ENCODE data around the gene SS18. TPM values are rescaled to one million over a fixed set of nuclear protein-coding genes. Genes with fewer than 3 reads are reported as not detected.

The SS18 gene
- total and polyA plus RNA-seq, 4 donors: 32.2 to 153 (median 48.9) TPM

- peak in 1 of 3 donors; percentile 52 for DNase-seq
- no peak for TF ChIP-seq CTCF (IDR thresholded peaks at IDR 0.05; ENCODE audit: control extremely low read depth, extremely low read depth)
- H3K9ac ChIP-seq (ENCODE audit: insufficient read depth in 1 of 2, low read length in 2 of 2): no peak overlapping the region
- ATAC-seq (ENCODE audit: insufficient read depth, low FRiP score): no peak
- no peak overlapping the region for H3K27ac ChIP-seq (ENCODE audit: low read depth in 1 of 2, low read length in 1 of 2)
- 67 to 75% methylated on average over 1 of the region's 1 CpG for WGBS, 2 donors
- no peaks in the 10 kb centered on the region for H3K9me3 ChIP-seq (ENCODE audit: control insufficient read depth in 4 of 4, insufficient read depth in 3 of 4, low read length in 3 of 4)
- no peaks in the 10 kb centered on the region for H3K27me3 ChIP-seq (ENCODE audit: control insufficient read depth in 3 of 3, insufficient read depth in 3 of 3, low read length in 2 of 3)
- H3K36me3 ChIP-seq (ENCODE audit: control insufficient read depth in 4 of 4, insufficient read depth in 4 of 4, low read length in 4 of 4): no peaks in the 10 kb centered on the region
- H3K4me3 ChIP-seq: no peak overlapping the region
- peaks cover 0 to 8% (median 0%) of the 10 kb centered on the region in 5 donors for H3K4me1 ChIP-seq (ENCODE audit: control insufficient read depth in 5 of 5, insufficient read depth in 5 of 5, low read length in 5 of 5)
Observed at GRCh38 chr18:25982153-25982552, 108.3 kb downstream of the SS18 start.

GRCh38 chr18:25979369-25980040 is 110.9 kb downstream of the SS18 start:
- Histone ChIP-seq H3K9me3 (ENCODE audit: control insufficient read depth in 4 of 4, insufficient read depth in 3 of 4, low read length in 3 of 4) (no peaks in the 10 kb centered on the region), H3K9ac (ENCODE audit: insufficient read depth in 1 of 2, low read length in 2 of 2) (no peak overlapping the region), H3K4me3 (no peak overlapping the region), H3K36me3 (ENCODE audit: control insufficient read depth in 4 of 4, insufficient read depth in 4 of 4, low read length in 4 of 4) (no peaks in the 10 kb centered on the region), H3K27ac (ENCODE audit: low read depth in 1 of 2, low read length in 1 of 2) (no peak overlapping the region), H3K27me3 (ENCODE audit: control insufficient read depth in 3 of 3, insufficient read depth in 3 of 3, low read length in 2 of 3) (no peaks in the 10 kb centered on the region), H3K4me1 (ENCODE audit: control insufficient read depth in 5 of 5, insufficient read depth in 5 of 5, low read length in 5 of 5) (peaks cover 0 to 8% (median 0%) of the 10 kb centered on the region in 5 donors)
- WGBS, 2 donors: 60 to 70% methylated on average over 2 of the region's 2 CpGs
- no peak for TF ChIP-seq CTCF (IDR thresholded peaks at IDR 0.05; ENCODE audit: control extremely low read depth, extremely low read depth)
- ATAC-seq (ENCODE audit: insufficient read depth, low FRiP score) (no peak), DNase-seq (peak in 2 of 3 donors; percentile 30 to 67)

GRCh38 chr18:25976554-25976953 is 113.9 kb downstream of the SS18 start:
- 72 to 82% methylated on average over 2 of the region's 2 CpGs for WGBS, 2 donors
- Histone ChIP-seq H3K4me1 (ENCODE audit: control insufficient read depth in 5 of 5, insufficient read depth in 5 of 5, low read length in 5 of 5) (peaks cover 0 to 8% (median 0%) of the 10 kb centered on the region in 5 donors), H3K4me3 (no peak overlapping the region), H3K9me3 (ENCODE audit: control insufficient read depth in 4 of 4, insufficient read depth in 3 of 4, low read length in 3 of 4) (no peaks in the 10 kb centered on the region), H3K36me3 (ENCODE audit: control insufficient read depth in 4 of 4, insufficient read depth in 4 of 4, low read length in 4 of 4) (no peaks in the 10 kb centered on the region), H3K9ac (ENCODE audit: insufficient read depth in 1 of 2, low read length in 2 of 2) (no peak overlapping the region), H3K27ac (ENCODE audit: low read depth in 1 of 2, low read length in 1 of 2) (no peak overlapping the region), H3K27me3 (ENCODE audit: control insufficient read depth in 3 of 3, insufficient read depth in 3 of 3, low read length in 2 of 3) (no peaks in the 10 kb centered on the region)
- peak in 1 of 3 donors; percentile 51 for DNase-seq
- no peak for ATAC-seq (ENCODE audit: insufficient read depth, low FRiP score)
- TF ChIP-seq CTCF (IDR thresholded peaks at IDR 0.05; ENCODE audit: control extremely low read depth, extremely low read depth): no peak

All from lung (tissue), 12 donors.